CD14-positive monocyte (primary cell): ENCODE data around the gene CRAT. TPM values are rescaled to one million over a fixed set of nuclear protein-coding genes. Genes with fewer than 3 reads are reported as not detected.
A peak's percentile ranks its signal among the peaks of the same experiment; 100 is the strongest.

Source experiments
- DNase-seq, 3 donors: peaks; one replicate each; pipeline ENCODE4 v3.0.0-alpha.2; 2011 to 2022
- H2AFZ ChIP-seq: 2 replicates; pipeline ENCODE4 v1.6.0; 2012; ENCODE audit warnings: mild to moderate bottlenecking, low read depth, low read length, inconsistent platforms; ENCODE audit not compliant: insufficient read depth, poor library complexity, severe bottlenecking
- H3K27ac ChIP-seq, 2 donors: 1 replicate in 1 of 2; 2 replicates in 1 of 2; pipeline ENCODE4 v1.5.1; 2012 to 2013; ENCODE audit warnings: low read length in 2 of 2, control low read depth in 1 of 2, inconsistent platforms in 1 of 2, low read depth in 1 of 2, mild to moderate bottlenecking in 1 of 2
- H3K27me3 ChIP-seq, 2 donors: one replicate each; pipeline versions ENCODE4 v1.6.0 to v1.6.1; 2011 to 2013; ENCODE audit warnings: low read length in 2 of 2; ENCODE audit not compliant: control insufficient read depth in 2 of 2, insufficient read depth in 2 of 2
- H3K36me3 ChIP-seq, 2 donors: replicated peaks in 1 of 2; 1 replicate in 1 of 2; 2 replicates in 1 of 2; pipeline versions ENCODE4 v1.5.1 to v1.6.1; 2012 to 2013; ENCODE audit warnings: low read length in 2 of 2, control low read depth in 1 of 2, inconsistent platforms in 1 of 2, mild to moderate bottlenecking in 1 of 2; ENCODE audit not compliant: insufficient read depth in 2 of 2, control insufficient read depth in 1 of 2
- H3K4me1 ChIP-seq, 2 donors: 1 replicate in 1 of 2; 2 replicates in 1 of 2; pipeline versions ENCODE4 v1.5.1 to v1.6.1; 2012 to 2013; ENCODE audit warnings: low read length in 2 of 2, control low read depth in 1 of 2, inconsistent platforms in 1 of 2, mild to moderate bottlenecking in 1 of 2, moderate library complexity in 1 of 2; ENCODE audit not compliant: insufficient read depth in 2 of 2, control insufficient read depth in 1 of 2
- H3K4me2 ChIP-seq: replicated peaks from 2 replicates; pipeline ENCODE3; 2012; ENCODE audit warnings: low read length, moderate library complexity, mild to moderate bottlenecking; ENCODE audit not compliant: poor library complexity, severe bottlenecking; ENCODE audit errors: extremely low read depth
- H3K4me3 ChIP-seq, 3 experiments: fragments of 200-600 bp in 1 of 3; sonication (generic) in 1 of 3; replicated peaks in 1 of 3; 1 replicate in 2 of 3; 2 replicates in 1 of 3; pipeline ENCODE4 v1.5.1; 2011 to 2013; ENCODE audit warnings: low read length in 3 of 3, mild to moderate bottlenecking in 3 of 3, control low read depth in 2 of 3, low read depth in 2 of 3, inconsistent platforms in 1 of 3, moderate library complexity in 1 of 3
- H3K79me2 ChIP-seq: 2 replicates; pipeline ENCODE4 v1.6.0; 2012; ENCODE audit warnings: mild to moderate bottlenecking, control low read depth, inconsistent platforms, low read length, moderate library complexity; ENCODE audit not compliant: insufficient read depth
- H3K9ac ChIP-seq: 2 replicates; pipeline ENCODE4 v1.6.0; 2017; ENCODE audit warnings: low read length, mild to moderate bottlenecking; ENCODE audit not compliant: insufficient read depth, poor library complexity, severe bottlenecking
- H3K9me3 ChIP-seq, 2 donors: replicated peaks in 1 of 2; 1 replicate in 1 of 2; 2 replicates in 1 of 2; pipeline versions ENCODE4 v1.5.1 to v1.6.1; 2012 to 2013; ENCODE audit warnings: low read length in 2 of 2, control low read depth in 1 of 2; ENCODE audit not compliant: control insufficient read depth in 1 of 2, insufficient read depth in 1 of 2
- H4K20me1 ChIP-seq: 2 replicates; pipeline ENCODE4 v1.6.0; 2012; ENCODE audit warnings: mild to moderate bottlenecking, low read length, control low read depth, moderate library complexity; ENCODE audit not compliant: insufficient read depth
- H3K27ac Mint-ChIP-seq, 7 donors: one replicate each; pipeline ENCODE4 v1.8.0; 2020; ENCODE audit warnings: mild to moderate bottlenecking in 7 of 7, mixed read lengths in 7 of 7, moderate library complexity in 6 of 7, inconsistent platforms in 2 of 7
- H3K27me3 Mint-ChIP-seq, 3 donors: one replicate each; pipeline ENCODE4 v1.8.0; 2021 to 2022; ENCODE audit warnings: low read depth in 3 of 3, mild to moderate bottlenecking in 3 of 3, mixed read lengths in 3 of 3, moderate library complexity in 3 of 3, inconsistent platforms in 1 of 3
- H3K36me3 Mint-ChIP-seq, 2 donors: one replicate each; pipeline ENCODE4 v1.8.0; 2020; ENCODE audit warnings: mixed read lengths in 2 of 2, inconsistent platforms in 1 of 2, mild to moderate bottlenecking in 1 of 2
- H3K4me1 Mint-ChIP-seq: one replicate; pipeline ENCODE4 v1.8.0; 2020; ENCODE audit warnings: mild to moderate bottlenecking, mixed read lengths
- H3K4me3 Mint-ChIP-seq, 2 donors: one replicate each; pipeline ENCODE4 v1.8.0; 2020; ENCODE audit warnings: mild to moderate bottlenecking in 2 of 2, mixed read lengths in 2 of 2, moderate library complexity in 1 of 2
- H3K9me3 Mint-ChIP-seq, 7 donors: one replicate each; pipeline ENCODE4 v1.8.0; 2020 to 2022; ENCODE audit warnings: mixed read lengths in 7 of 7, mild to moderate bottlenecking in 6 of 7, moderate library complexity in 6 of 7, inconsistent platforms in 2 of 7
- CTCF ChIP-seq: fragments of 200-600 bp; IDR thresholded peaks from one replicate; pipeline ENCODE4 v1.8.0; 2022; ENCODE audit warnings: antibody characterized with exemption, mild to moderate bottlenecking
- WGBS: methylation state at CpG from one replicate; pipeline ENCODE4 v1.1.5; 2013; ENCODE audit warnings: missing lambda C conversion rate; ENCODE audit not compliant: insufficient coverage; 5-methylcytosine and 5-hydroxymethylcytosine counted together
- intact Hi-C, 2 donors: fragments of 100-400 bp; cut with micrococcal nuclease; formaldehyde crosslinking; loops; one replicate each; pipeline versions ENCODE4 v1.15.0 to v1.15.1; 2023
- polyA plus RNA-seq, 3 donors: library from polyadenylated mRNA; depleted of rRNA in 1 of 3; unstranded in 2 of 3; stranded (reverse) in 1 of 3; fragments of 300-500 nt in 2 of 3; fragments of >200 nt in 1 of 3; fragmentation: Illumina TruSeq in 2 of 3; gene quantifications; 1 replicate in 2 of 3; 2 replicates in 1 of 3; pipeline ENCODE4 v1.2.3, GENCODE V29; 2012 to 2021

CRAT gene
- polyA plus RNA-seq, 3 donors: 12.2 to 19.4 (median 15.0) TPM

- H3K4me3 Mint-ChIP-seq: no peak overlapping the region
Observed at GRCh38 chr9:129102095-129102525, 8.5 kb downstream of the CRAT start.

GRCh38 chr9:129101279-129101678 lies 9.3 kb downstream of the CRAT start:
- 100% methylated on average over 3 of the region's 7 CpGs for WGBS

More at GRCh38 chr9:129102095-129102525, 8.5 kb downstream of the CRAT start:
- Histone ChIP-seq H3K36me3 (peaks cover 12 to 37% of the 10 kb centered on the region in 2 donors), H3K27ac (no peak overlapping the region), H3K27me3 (no peaks in the 10 kb centered on the region), H3K9ac (no peak overlapping the region), H3K4me1 (no peaks in the 10 kb centered on the region), H4K20me1 (no peaks in the 10 kb centered on the region), H3K79me2 (no peaks in the 10 kb centered on the region), H2AFZ (no peak overlapping the region), H3K9me3 (no peaks in the 10 kb centered on the region), H3K4me2 (no peak overlapping the region), H3K4me3 (no peak overlapping the region)
- no peak overlapping the region for H3K27ac Mint-ChIP-seq
- peaks cover 26 to 30% of the 10 kb centered on the region in 2 donors for H3K36me3 Mint-ChIP-seq
- H3K27me3 Mint-ChIP-seq: peaks cover 0 to 1% (median 0%) of the 10 kb centered on the region in 3 donors
- no peak for DNase-seq
- no peak for TF ChIP-seq CTCF
- no peaks in the 10 kb centered on the region for H3K4me1 Mint-ChIP-seq
- 89% methylated on average over 12 of the region's 13 CpGs for WGBS
- intact Hi-C loops: no loop called here
- H3K9me3 Mint-ChIP-seq: peaks cover 0 to 3% (median 0%) of the 10 kb centered on the region in 7 donors

More at GRCh38 chr9:129101279-129101678, 9.3 kb downstream of the CRAT start:
- Histone ChIP-seq H3K4me2 (no peak overlapping the region), H3K9me3 (no peaks in the 10 kb centered on the region), H3K79me2 (no peaks in the 10 kb centered on the region), H3K27me3 (no peaks in the 10 kb centered on the region), H3K4me1 (no peaks in the 10 kb centered on the region), H3K36me3 (peaks cover 10 to 36% of the 10 kb centered on the region in 2 donors), H3K4me3 (no peak overlapping the region), H4K20me1 (no peaks in the 10 kb centered on the region), H2AFZ (no peak overlapping the region), H3K9ac (no peak overlapping the region), H3K27ac (no peak overlapping the region)
- no peak for TF ChIP-seq CTCF
- Mint-ChIP-seq H3K36me3 (peaks cover 23 to 30% of the 10 kb centered on the region in 2 donors), H3K27ac (peak overlapping the region in 1 of 7 donors; percentile 26), H3K27me3 (peaks cover 0 to 1% (median 0%) of the 10 kb centered on the region in 3 donors), H3K9me3 (peaks cover 0 to 3% (median 0%) of the 10 kb centered on the region in 7 donors), H3K4me3 (no peak overlapping the region), H3K4me1 (no peaks in the 10 kb centered on the region)
- intact Hi-C loops: no loop called here
- DNase-seq: no peak
